Measurements from ENCODE around the gene OCA2. TPM values are rescaled to one million over a fixed set of nuclear protein-coding genes. Genes with fewer than 3 reads are reported as not detected.

The OCA2 gene
- polyA plus RNA-seq, 1 donor (not counting 4 experiments of a cell fraction or from before 2014, with no cell fraction given): 0.05 TPM

- TF ChIP-seq, protein P1, sequence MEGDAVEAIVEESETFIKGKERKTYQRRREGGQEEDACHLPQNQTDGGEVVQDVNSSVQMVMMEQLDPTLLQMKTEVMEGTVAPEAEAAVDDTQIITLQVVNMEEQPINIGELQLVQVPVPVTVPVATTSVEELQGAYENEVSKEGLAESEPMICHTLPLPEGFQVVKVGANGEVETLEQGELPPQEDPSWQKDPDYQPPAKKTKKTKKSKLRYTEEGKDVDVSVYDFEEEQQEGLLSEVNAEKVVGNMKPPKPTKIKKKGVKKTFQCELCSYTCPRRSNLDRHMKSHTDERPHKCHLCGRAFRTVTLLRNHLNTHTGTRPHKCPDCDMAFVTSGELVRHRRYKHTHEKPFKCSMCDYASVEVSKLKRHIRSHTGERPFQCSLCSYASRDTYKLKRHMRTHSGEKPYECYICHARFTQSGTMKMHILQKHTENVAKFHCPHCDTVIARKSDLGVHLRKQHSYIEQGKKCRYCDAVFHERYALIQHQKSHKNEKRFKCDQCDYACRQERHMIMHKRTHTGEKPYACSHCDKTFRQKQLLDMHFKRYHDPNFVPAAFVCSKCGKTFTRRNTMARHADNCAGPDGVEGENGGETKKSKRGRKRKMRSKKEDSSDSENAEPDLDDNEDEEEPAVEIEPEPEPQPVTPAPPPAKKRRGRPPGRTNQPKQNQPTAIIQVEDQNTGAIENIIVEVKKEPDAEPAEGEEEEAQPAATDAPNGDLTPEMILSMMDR (optimal IDR thresholded peaks at IDR 0.05 in 1 of 3, IDR thresholded peaks at IDR 0.05 in 1 of 3, conservative IDR thresholded peaks at IDR 0.05 in 1 of 3; ENCODE audit: extremely low read depth in 1 of 3, insufficient read depth in 2 of 3, low read length in 3 of 3): no peak
- no peak for TF ChIP-seq EZH2 (IDR thresholded peaks at IDR 0.05; ENCODE audit: low read length)
- H3K36me3 ChIP-seq (ENCODE audit: control insufficient read depth in 2 of 2, extremely low read depth in 1 of 2, insufficient read depth in 2 of 2, low read length in 2 of 2): no peaks in the 10 kb centered on the region
- no peak for FAIRE-seq
- peak overlapping the region; percentile 24 to 69 (median 31) for H3K4me3 ChIP-seq (ENCODE audit: control insufficient read depth in 2 of 3, extremely low read depth in 1 of 3, insufficient read depth in 2 of 3, low read depth in 1 of 3, low read length in 3 of 3)
- H3K4me2 ChIP-seq (ENCODE audit: control insufficient read depth, extremely low read depth, insufficient read depth, low read depth, low read length): peak overlapping the region; percentile 91
- no peaks in the 10 kb centered on the region for H3K9me3 ChIP-seq (ENCODE audit: control insufficient read depth, low read depth, low read length)
- peaks cover 64% of the 10 kb centered on the region for H3K27me3 ChIP-seq (ENCODE audit: control insufficient read depth, extremely low read depth, insufficient read depth, low read length)
- no peak for DNase-seq (ENCODE audit: low read depth, low spot score)
- peaks cover 9% of the 10 kb centered on the region for H3K4me1 ChIP-seq (ENCODE audit: control insufficient read depth, extremely low read depth, insufficient read depth, low read length)
- H4K20me1 ChIP-seq (ENCODE audit: control insufficient read depth, extremely low read depth, insufficient read depth, low read length): peaks cover 3% of the 10 kb centered on the region
- dilution Hi-C loops (cut with MboI; ENCODE audit: extremely low pct_ligation_motif_present, low sequenced_read_pairs): no loop called here
- no peak overlapping the region for H3K9ac ChIP-seq (ENCODE audit: control insufficient read depth, extremely low read depth, insufficient read depth, low read length)
- H3K9me1 ChIP-seq (ENCODE audit: control insufficient read depth, extremely low read depth, insufficient read depth, low read length): no peaks in the 10 kb centered on the region
- no peaks in the 10 kb centered on the region for H3K79me2 ChIP-seq (ENCODE audit: control insufficient read depth, insufficient read depth, low read length)
- H3K27ac ChIP-seq (ENCODE audit: control insufficient read depth, insufficient read depth, low read length): no peak overlapping the region
- peak overlapping the region; percentile 70 for H2AFZ ChIP-seq (ENCODE audit: control insufficient read depth, low read length)
Observed at GRCh38 chr15:28096411-28096669, 2.8 kb downstream of the OCA2 start.

DNA sequence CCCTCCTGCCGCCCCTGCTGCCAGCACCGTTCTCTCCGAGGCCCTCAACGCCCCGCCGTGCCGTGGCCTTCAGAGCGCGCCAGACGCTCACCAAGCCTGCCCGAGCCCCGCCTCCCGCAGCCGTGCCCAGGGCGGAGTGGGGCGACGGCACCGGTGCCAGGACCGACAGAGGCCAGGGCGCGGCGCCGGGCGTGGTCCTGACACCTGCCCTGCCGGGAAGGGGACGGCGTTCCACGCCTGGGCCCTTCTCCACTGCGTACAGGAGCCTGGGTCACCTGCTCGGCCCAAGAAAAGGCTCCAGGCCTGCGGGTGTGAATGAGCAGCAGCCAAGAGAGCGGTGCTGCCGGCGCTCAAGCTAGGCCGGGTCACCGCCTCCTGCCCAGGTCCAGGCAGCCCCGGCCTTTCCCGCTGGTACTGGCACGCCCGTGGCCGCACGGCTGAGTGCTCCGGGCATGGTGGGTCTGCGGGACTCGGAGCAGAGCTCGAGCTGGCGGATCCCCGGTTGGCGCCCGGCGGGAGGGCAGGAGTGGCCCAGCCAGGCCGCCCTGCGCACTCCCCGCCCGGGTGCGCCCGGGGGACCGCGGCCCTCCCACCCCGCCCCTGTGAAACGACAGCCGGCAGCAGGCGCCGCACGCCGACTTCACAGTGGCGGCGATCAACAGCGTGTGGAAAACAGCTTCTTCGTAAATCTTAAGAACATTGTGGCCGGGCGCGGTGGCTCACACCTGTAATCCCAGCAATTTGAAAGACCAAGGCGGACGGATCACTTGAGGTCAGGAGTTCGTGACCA is 4.2 kb downstream of the OCA2 start:
- DNase-seq (ENCODE audit: low read depth, low spot score): no peak
- peak; percentile 46 for TF ChIP-seq EZH2 (IDR thresholded peaks at IDR 0.05; ENCODE audit: low read length)
- TF ChIP-seq, protein P1 (optimal IDR thresholded peaks at IDR 0.05 in 1 of 3, IDR thresholded peaks at IDR 0.05 in 1 of 3, conservative IDR thresholded peaks at IDR 0.05 in 1 of 3; ENCODE audit: extremely low read depth in 1 of 3, insufficient read depth in 2 of 3, low read length in 3 of 3): no peak
- H3K4me2 ChIP-seq (ENCODE audit: control insufficient read depth, extremely low read depth, insufficient read depth, low read depth, low read length): peak overlapping the region; percentile 37
- no peak overlapping the region for H3K9ac ChIP-seq (ENCODE audit: control insufficient read depth, extremely low read depth, insufficient read depth, low read length)
- no peaks in the 10 kb centered on the region for H3K36me3 ChIP-seq (ENCODE audit: control insufficient read depth in 2 of 2, extremely low read depth in 1 of 2, insufficient read depth in 2 of 2, low read length in 2 of 2)
- H3K9me3 ChIP-seq (ENCODE audit: control insufficient read depth, low read depth, low read length): no peaks in the 10 kb centered on the region
- H3K9me1 ChIP-seq (ENCODE audit: control insufficient read depth, extremely low read depth, insufficient read depth, low read length): no peaks in the 10 kb centered on the region
- H3K79me2 ChIP-seq (ENCODE audit: control insufficient read depth, insufficient read depth, low read length): no peaks in the 10 kb centered on the region
- H3K4me1 ChIP-seq (ENCODE audit: control insufficient read depth, extremely low read depth, insufficient read depth, low read length): peaks cover 9% of the 10 kb centered on the region
- H3K27me3 ChIP-seq (ENCODE audit: control insufficient read depth, extremely low read depth, insufficient read depth, low read length): peaks cover 62% of the 10 kb centered on the region
- no peak overlapping the region for H3K4me3 ChIP-seq (ENCODE audit: control insufficient read depth in 2 of 3, extremely low read depth in 1 of 3, insufficient read depth in 2 of 3, low read depth in 1 of 3, low read length in 3 of 3)
- H2AFZ ChIP-seq (ENCODE audit: control insufficient read depth, low read length): peak overlapping the region; percentile 12
- H4K20me1 ChIP-seq (ENCODE audit: control insufficient read depth, extremely low read depth, insufficient read depth, low read length): peaks cover 3% of the 10 kb centered on the region
- H3K27ac ChIP-seq (ENCODE audit: control insufficient read depth, insufficient read depth, low read length): no peak overlapping the region
- dilution Hi-C loops (cut with MboI; ENCODE audit: extremely low pct_ligation_motif_present, low sequenced_read_pairs): no loop called here
- FAIRE-seq: no peak
